SK-N-MC (cell line): ENCODE data around the gene ARHGEF16.

ENCODE experiments used
- DNase-seq: peaks from one replicate; pipeline ENCODE4 v3.0.0-alpha.2; 2011; ENCODE audit warnings: low read depth, low spot score
- H3K27ac ChIP-seq: fragments of 200-600 bp; sonication (generic); 2 replicates; pipeline ENCODE4 v1.5.1; 2016; ENCODE audit warnings: mixed run types
- H3K36me3 ChIP-seq: fragments of 200-600 bp; sonication (generic); 2 replicates; pipeline ENCODE4 v1.6.1; 2017; ENCODE audit warnings: antibody characterized with exemption, low read length, mixed read lengths; ENCODE audit not compliant: insufficient read depth
- H3K4me3 ChIP-seq: fragments of 200-600 bp; sonication (generic); 2 replicates; pipeline ENCODE4 v1.5.1; 2016
- H3K9ac ChIP-seq: fragments of 200-600 bp; sonication (generic); 2 replicates; pipeline ENCODE4 v1.8.0; 2017; ENCODE audit warnings: mixed run types, mixed read lengths; ENCODE audit not compliant: insufficient read length
- H3K9me3 ChIP-seq: fragments of 200-600 bp; sonication (generic); 2 replicates; pipeline ENCODE4 v1.6.1; 2017; ENCODE audit warnings: low read depth, mild to moderate bottlenecking, antibody characterized with exemption, low read length, moderate library complexity, mixed read lengths
- EZH2 ChIP-seq: fragments of 200-600 bp; sonication (generic); IDR thresholded peaks from one replicate; pipeline ENCODE4 v1.6.1; 2017; ENCODE audit warnings: antibody characterized with exemption
- FOXP2 ChIP-seq: optimal IDR thresholded peaks from 2 replicates; pipeline ENCODE3; 2011; ENCODE audit warnings: mild to moderate bottlenecking, moderate library complexity; ENCODE audit not compliant: insufficient read depth; ENCODE audit errors: extremely low read length, control extremely low read depth
- POLR2AphosphoS5 ChIP-seq: IDR thresholded peaks from 2 replicates; pipeline ENCODE4 v1.6.1; 2012; ENCODE audit warnings: mild to moderate bottlenecking, low read depth, low read length, borderline replicate concordance

The ARHGEF16 gene

DNA sequence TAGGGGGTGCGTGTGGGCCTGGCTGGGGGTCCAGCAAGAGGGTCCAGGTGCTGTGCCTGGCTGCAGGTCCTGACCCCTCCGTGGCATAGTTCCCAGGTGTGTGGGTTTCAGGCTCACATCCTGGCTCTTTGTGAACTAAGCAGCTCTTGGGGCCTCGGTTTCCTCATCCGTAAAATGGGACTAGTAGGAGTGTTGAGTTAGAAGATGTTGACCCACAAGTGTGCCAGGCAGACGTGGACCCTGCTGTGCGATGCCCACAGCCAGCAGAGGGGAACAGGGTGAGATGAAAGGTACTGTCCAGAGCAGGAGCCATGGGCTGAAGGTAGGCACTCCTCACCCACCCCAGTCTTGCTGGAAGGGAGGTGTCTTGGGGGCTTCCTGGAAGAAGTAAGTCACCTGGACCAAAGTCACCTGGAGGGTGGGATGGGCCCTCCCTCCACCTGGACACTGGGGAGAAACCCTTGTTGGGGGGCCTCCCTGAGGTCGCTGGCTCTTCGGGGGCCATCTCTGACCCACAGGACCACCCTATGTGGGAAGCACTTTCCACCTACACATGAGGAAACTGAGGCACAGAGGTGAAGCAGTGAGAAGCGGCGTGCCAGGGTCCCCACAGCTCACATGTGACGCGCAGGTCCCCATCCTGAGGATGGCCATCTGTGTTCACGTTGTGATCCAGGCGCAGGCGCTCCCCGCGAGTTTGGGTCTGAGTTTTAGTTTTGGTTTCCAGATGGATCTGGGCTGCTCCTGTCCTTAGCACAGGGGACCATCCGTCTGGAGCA, 1.4 kb downstream of the ARHGEF16 start:
- no peak for DNase-seq
- no peak for TF ChIP-seq EZH2
- TF ChIP-seq POLR2AphosphoS5 = no peak
- no peak for TF ChIP-seq FOXP2
- H3K27ac ChIP-seq = no peak overlapping the region
- H3K9me3 ChIP-seq = no peaks in the 10 kb centered on the region
- H3K9ac ChIP-seq = no peak overlapping the region
- H3K4me3 ChIP-seq = no peak overlapping the region
- no peaks in the 10 kb centered on the region for H3K36me3 ChIP-seq

DNA sequence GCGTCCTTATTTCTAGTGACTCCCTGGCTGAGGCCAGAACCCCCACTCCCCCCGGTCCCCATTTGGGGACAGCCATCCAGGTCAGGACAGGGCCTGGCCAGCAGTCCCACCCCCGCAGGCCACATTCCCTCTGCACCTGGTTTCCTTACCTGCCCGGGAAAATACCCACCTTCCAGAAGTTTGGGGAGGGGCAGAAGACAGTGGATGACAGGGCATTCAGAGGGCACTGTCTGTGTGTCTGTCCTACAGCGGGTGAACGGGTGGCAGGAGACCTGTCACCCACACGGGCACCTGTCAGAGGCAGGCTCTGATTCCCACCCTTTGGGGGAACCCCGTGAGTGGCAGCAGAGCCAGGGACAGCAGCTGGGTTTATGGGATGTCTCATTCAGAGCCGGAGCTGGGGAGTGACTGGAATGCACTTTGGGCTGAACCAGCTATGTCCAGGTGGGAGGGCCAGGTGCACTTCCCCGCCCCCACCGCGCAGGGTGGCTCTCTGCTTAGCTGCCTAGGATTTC, 2.0 kb downstream of the ARHGEF16 start:
- no peaks in the 10 kb centered on the region for H3K36me3 ChIP-seq
- no peak for DNase-seq
- no peaks in the 10 kb centered on the region for H3K9me3 ChIP-seq
- TF ChIP-seq EZH2 (no peak), FOXP2 (no peak), POLR2AphosphoS5 (no peak)
- no peak overlapping the region for H3K27ac ChIP-seq
- no peak overlapping the region for H3K4me3 ChIP-seq
- H3K9ac ChIP-seq = no peak overlapping the region

DNA sequence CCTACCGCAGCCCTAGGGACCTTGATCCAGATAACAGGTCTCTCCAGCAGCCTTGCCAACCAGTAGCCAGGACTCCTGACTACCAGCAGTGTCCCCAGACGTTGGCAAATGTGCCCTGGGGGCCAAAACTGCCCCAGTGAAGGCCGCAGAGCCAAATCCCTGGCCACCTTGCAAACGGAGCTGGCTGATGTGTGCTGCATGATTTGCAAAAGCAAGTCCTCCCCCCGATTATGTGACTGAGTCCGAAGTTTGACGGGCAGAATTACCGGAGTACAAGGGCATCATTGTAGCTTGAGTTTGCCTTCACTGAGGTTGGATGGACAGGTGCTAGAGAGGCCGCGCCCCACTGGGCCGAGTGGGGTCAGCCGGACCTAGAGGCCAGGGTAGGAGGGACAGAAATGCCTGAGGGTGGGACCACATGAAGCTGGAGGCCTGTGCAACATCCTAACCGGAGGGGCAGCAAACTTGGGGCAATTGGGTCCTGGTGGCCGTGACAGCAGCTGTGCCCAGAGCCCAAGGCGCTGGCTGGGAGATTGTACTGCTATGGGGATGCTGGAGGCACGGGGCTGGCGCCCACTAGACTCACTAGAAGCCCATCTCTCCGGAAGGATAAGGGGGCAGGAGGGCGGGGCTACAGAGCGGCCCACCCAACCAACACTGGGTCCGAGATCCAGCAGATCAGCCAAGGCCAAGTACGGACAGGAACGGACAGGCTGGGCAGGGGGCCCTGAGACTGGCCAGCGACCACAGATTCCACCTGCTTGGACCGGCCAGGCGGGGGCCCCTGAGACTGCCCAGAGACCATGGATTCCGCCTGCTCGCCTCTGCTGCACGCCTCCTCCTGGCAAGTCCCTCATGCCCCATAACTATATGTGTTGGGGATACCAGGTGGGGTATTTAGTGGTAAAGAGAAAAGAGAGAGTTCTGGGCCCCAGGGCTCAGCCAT, 2.8 kb downstream of the ARHGEF16 start:
- H3K9me3 ChIP-seq = no peaks in the 10 kb centered on the region
- H3K9ac ChIP-seq = no peak overlapping the region
- no peak overlapping the region for H3K27ac ChIP-seq
- H3K36me3 ChIP-seq = no peaks in the 10 kb centered on the region
- no peak for DNase-seq
- no peak overlapping the region for H3K4me3 ChIP-seq
- no peak for TF ChIP-seq FOXP2
- no peak for TF ChIP-seq POLR2AphosphoS5
- TF ChIP-seq EZH2 = no peak

DNA sequence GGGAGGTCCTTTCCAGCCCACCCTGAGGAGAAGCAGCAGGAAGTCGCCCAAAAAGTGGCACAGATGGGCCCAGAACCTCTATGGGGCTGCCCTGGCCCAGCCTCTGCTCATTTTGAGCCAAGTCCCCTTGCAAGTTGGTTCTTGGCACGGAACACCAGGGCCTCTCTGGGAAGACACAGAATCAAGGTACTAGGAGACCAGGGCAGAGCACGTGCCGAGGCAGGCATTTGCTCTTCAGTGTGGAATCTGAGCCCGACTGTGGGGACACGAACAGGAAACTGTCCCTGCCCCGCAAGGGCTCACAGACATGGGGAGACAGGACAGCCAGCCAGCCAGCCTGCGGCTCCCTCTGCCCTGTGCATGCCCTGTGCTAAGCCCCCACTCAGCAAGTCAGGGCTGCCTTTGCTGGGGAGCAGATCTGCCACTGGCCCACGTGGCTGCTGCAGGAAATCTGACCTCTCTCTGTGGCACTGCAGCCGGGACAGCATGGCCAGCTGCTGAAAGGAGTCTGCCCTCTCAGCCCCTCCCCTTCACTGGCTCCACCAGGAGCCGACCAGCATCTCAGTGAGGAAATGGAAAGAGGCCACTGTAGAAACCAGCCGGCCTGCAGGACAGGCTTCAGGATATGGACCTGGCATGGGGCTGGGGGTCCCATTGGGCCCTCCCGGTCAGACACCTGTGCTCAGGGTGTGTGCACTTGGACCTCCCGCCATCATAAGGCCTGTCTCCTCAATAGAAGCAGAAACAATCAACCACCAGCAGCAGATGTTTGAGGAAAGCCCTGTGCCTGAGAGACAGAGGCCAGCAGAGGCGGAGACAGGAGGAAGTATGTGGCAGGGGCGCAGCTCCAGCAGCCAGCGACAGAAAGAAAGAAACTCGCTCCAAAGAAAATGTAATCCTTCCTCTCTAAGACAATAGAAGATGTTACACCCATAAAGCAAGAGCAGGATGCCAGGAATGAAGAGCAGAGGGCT, 3.7 kb downstream of the ARHGEF16 start:
- DNase-seq = no peak
- no peak overlapping the region for H3K27ac ChIP-seq

DNA sequence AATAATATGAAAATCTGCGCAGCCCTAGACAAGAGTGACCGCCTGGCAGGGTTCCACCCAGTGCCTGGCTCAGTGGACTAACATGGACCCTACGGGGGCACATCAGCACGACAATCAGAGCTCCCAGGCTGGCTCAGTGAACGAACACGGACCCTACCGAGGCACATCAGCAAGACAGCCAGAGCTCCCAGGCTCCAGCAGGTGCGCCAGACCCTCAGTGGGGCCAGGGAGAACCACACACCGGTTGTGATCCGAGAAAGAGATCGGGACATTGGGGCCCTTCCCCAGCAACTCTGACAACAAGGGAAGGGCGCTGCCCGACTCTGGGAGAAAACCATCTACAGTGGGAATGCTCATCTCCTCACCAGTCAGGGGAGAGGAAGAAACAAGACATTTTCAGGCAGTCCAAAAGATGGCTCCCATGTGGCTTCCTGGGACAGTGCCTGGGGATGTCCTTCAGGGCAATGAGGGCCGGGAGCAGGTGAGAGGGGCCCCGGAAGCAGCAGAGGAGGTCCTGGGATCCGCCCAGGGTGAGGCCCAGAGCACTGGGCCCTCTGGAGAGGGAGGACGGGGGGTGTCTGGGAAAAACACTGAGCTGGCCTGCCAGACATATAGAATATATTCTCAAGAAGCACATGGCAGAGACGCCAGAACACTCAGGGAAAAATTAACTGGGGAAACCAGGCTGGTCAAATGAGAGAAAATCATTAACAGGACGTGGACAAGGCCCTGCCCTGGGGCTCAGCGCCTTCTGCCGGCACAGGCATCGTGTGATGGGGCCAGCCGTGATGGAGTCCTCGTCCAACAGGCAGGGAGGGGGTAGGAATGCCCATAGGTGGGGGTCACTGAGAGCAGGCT, 4.8 kb downstream of the ARHGEF16 start:
- TF ChIP-seq FOXP2 (no peak), EZH2 (no peak), POLR2AphosphoS5 (no peak)
- Histone ChIP-seq H3K9ac (no peak overlapping the region), H3K27ac (no peak overlapping the region), H3K36me3 (no peaks in the 10 kb centered on the region), H3K9me3 (no peaks in the 10 kb centered on the region), H3K4me3 (no peak overlapping the region)
- DNase-seq = no peak

More for the DNA sequence above, 3.7 kb downstream of the ARHGEF16 start:
- Histone ChIP-seq H3K4me3 (no peak overlapping the region), H3K36me3 (no peaks in the 10 kb centered on the region), H3K9me3 (no peaks in the 10 kb centered on the region), H3K9ac (no peak overlapping the region)
- TF ChIP-seq POLR2AphosphoS5 (no peak), FOXP2 (no peak), EZH2 (no peak)

DNA sequence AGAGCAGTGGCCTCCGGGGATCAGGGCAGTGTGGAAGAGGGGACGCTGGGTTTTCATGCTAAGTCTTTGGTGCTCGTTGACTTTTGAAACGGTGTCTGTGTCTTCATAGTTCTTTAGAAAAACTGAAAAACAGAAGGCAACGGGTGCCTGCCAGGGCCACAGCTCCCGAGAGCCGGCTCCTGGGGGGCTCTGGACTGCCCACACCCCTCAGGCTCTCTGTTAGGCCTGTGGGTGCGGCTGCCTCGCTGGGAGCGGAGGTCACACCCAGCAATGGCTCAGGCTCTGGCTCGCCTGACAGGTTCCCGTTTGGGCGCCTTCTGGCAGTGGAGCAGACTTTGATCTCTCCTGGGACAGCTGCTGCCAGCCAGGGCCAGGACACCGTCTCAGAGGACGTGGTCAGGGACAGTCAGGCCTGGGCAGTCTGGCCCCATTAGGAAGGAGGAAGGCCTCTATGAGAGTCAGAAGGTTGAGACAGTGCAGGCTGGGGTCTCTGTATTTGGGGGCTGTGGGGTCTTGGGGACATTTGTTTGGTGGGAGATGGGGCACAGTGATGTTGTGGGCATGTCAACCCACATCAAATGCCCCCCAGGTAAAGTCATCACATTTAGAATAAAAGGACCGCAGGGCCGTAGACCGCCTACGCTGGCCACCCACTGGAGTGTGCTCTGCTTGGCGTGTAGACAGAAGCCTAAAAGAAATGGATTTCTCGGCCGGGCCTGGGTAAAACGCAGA, 5.6 kb downstream of the ARHGEF16 start:
- no peak for TF ChIP-seq FOXP2
- H3K36me3 ChIP-seq = no peaks in the 10 kb centered on the region
- no peak overlapping the region for H3K4me3 ChIP-seq
- no peak overlapping the region for H3K9ac ChIP-seq
- no peak for DNase-seq
- H3K27ac ChIP-seq = no peak overlapping the region
- H3K9me3 ChIP-seq = no peaks in the 10 kb centered on the region
